GM10266 (cell line): ENCODE measurements around the gene ULBP3.

ENCODE experiments used
- DNase-seq: peaks from one replicate; pipeline ENCODE4 v3.0.0; 2012; ENCODE audit errors: extremely low spot score
- TF ChIP-seq, protein P1 (sequence below): IDR thresholded peaks from 2 replicates; pipeline ENCODE4 v1.5.1; 2012; ENCODE audit warnings: mild to moderate bottlenecking, low read depth; ENCODE audit not compliant: control insufficient read depth, insufficient read depth; ENCODE audit errors: missing control alignments

ULBP3 gene

GRCh38 chr6:150102750-150103270 is 33.9 kb upstream of the ULBP3 start:
- DNase-seq, result no peak
- TF ChIP-seq, protein P1, sequence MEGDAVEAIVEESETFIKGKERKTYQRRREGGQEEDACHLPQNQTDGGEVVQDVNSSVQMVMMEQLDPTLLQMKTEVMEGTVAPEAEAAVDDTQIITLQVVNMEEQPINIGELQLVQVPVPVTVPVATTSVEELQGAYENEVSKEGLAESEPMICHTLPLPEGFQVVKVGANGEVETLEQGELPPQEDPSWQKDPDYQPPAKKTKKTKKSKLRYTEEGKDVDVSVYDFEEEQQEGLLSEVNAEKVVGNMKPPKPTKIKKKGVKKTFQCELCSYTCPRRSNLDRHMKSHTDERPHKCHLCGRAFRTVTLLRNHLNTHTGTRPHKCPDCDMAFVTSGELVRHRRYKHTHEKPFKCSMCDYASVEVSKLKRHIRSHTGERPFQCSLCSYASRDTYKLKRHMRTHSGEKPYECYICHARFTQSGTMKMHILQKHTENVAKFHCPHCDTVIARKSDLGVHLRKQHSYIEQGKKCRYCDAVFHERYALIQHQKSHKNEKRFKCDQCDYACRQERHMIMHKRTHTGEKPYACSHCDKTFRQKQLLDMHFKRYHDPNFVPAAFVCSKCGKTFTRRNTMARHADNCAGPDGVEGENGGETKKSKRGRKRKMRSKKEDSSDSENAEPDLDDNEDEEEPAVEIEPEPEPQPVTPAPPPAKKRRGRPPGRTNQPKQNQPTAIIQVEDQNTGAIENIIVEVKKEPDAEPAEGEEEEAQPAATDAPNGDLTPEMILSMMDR, result no peak

DNA sequence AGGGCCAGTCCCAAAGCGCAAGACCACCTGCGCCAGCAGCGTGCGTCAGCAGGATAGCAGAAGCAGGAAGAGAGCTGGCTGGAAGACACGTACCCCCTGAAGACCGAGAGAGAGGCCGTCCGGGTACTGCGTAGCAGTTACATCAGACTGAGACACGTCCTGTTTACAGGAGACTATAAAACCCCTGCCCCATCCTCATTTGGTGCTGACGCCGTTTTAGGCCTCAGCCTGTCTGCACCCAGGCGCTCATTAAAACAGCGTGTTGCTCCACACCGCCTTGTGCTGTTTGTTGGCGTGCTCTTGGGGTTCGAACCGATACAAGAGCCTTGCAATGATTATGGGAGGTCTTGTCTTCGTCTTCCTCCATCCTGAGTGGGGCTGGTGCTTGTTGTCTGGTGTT is 31.8 kb upstream of the ULBP3 start:
- DNase-seq, result no peak
- TF ChIP-seq, protein P1, result no peak

- no peak for DNase-seq
- TF ChIP-seq, protein P1, result no peak
Measured at GRCh38 chr6:150099953-150100352, 31.0 kb upstream of the ULBP3 start.

GRCh38 chr6:150099546-150099945 is 30.6 kb upstream of the ULBP3 start:
- DNase-seq, result no peak
- TF ChIP-seq, protein P1, result no peak

DNA sequence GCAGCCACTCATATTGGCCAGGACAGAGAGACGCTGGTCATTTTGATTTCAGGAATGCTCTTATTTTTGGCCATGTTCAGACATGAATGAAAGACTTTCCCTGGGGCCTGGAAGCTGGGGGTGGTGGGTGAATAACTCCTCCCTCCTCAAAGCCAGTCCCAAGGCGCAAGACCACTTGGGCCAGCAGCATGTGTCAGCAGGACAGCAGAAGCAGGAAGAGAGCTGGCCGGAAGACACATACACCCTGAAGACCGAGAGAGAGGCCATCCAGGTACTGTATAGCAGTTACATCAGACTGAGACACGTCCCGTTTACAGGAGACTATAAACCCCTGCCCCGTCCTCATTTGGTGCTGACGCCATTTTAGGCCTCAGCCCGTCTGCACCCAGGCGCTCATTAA is 29.2 kb upstream of the ULBP3 start:
- no peak for DNase-seq

GRCh38 chr6:150093397-150093796 is 24.5 kb upstream of the ULBP3 start:
- TF ChIP-seq, protein P1, result no peak
- DNase-seq, result no peak

More for the DNA sequence above, 29.2 kb upstream of the ULBP3 start:
- TF ChIP-seq, protein P1, result no peak

DNA sequence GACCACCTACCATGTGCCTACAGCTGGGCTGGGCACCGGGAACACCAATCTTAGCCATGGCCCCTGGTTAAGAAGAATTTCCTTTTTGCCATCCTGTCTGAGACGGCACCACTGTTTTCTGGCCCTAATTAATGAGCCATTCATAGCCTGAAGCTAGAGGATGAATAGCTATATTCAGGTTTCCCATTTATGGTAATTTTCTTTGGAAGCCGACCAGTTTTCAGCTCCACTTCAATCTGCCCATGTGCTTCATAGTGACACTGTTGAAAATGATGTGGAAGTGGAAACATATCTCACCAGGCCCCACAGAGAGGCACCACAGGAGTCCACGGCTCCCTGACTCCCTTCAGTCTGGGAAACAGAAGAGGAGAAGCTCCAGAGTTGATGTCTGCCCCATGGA is 22.6 kb upstream of the ULBP3 start:
- TF ChIP-seq, protein P1, result no peak
- no peak for DNase-seq
